Pancreas (tissue), 10 donors: ENCODE results near the gene AFDN. TPM values are rescaled to one million over a fixed set of nuclear protein-coding genes. Genes with fewer than 3 reads are reported as not detected.

Experiments
- ATAC-seq, 4 donors: fragments of 200-7000 bp; cut with Tn5 transposase; one replicate each; pipeline versions ENCODE4 v1.8.0 to v1.9.1; 2020; ENCODE audit warnings: mild to moderate bottlenecking in 4 of 4, moderate library complexity in 4 of 4
- DNase-seq, 6 donors: peaks; one replicate each; pipeline ENCODE4 v3.0.0-alpha.2; 2020
- FAIRE-seq: peaks from 2 replicates; lab custom pipeline; 2012; peaks lifted over from hg19 to GRCh38; lab: Jason Lieb, UNC
- H3K27ac ChIP-seq, 4 donors: fragments of 200-600 bp; sonication (generic); 1 replicate in 3 of 4; 2 replicates in 1 of 4; pipeline versions ENCODE4 v1.5.0 to v1.8.0; 2020
- H3K27me3 ChIP-seq, 4 donors: fragments of 200-600 bp; one replicate each; pipeline ENCODE4 v1.8.0; 2021
- H3K36me3 ChIP-seq, 3 donors: fragments of 200-600 bp; sonication (generic) in 1 of 3; one replicate each; pipeline versions ENCODE4 v1.5.0 to v1.8.0; 2020 to 2021
- H3K4me1 ChIP-seq, 3 donors: fragments of 200-600 bp; one replicate each; pipeline ENCODE4 v1.8.0; 2021
- H3K4me3 ChIP-seq, 4 donors: fragments of 200-600 bp; sonication (generic) in 2 of 4; one replicate each; pipeline versions ENCODE4 v1.5.0 to v1.8.0; 2020 to 2021
- H3K9me3 ChIP-seq, 4 donors: fragments of 200-600 bp; one replicate each; pipeline ENCODE4 v1.8.0; 2021
- WGBS, 2 donors: extraction: QIAGEN DNeasy Blood & Tissue Kit; methylation state at CpG; one replicate each; pipeline ENCODE4 v1.1.7; 2013; 5-methylcytosine and 5-hydroxymethylcytosine counted together
- intact Hi-C, 3 donors: fragments of 100-400 bp; cut with DNase I; formaldehyde crosslinking; loops; one replicate each; pipeline versions ENCODE4 v1.11.1 to v1.14.2; 2022
- polyA plus RNA-seq, 2 donors: library from polyadenylated mRNA; stranded (reverse); fragments of 200-250 nt; gene quantifications; one replicate each; pipeline ENCODE4 v1.2.3, GENCODE V29; 2013
- total RNA-seq, 6 donors: library from RNA; stranded (reverse); fragmentation: NEBNext Ultra II Directional in 4 of 6; extraction: Animal tissue kit (Norgen Biotek cat#: 25700) in 4 of 6; gene quantifications; one replicate each; pipeline versions ENCODE4 v1.2.1 to v1.2.4, GENCODE V29; 2021 to 2023
- TF ChIP-seq, protein P1 (sequence below), 4 donors: fragments of 200-600 bp; sonication (generic) in 3 of 4; IDR thresholded peaks; one replicate each; pipeline versions ENCODE4 v1.5.0 to v1.8.0; 2021; ENCODE audit warnings: antibody characterized with exemption in 4 of 4
- donor health status: healthy with polysubstance abuse.
- donor health status: DM: no; HTN: no; CAD: no; lungs with moderate emphysema.
- donor health status: DM: no; HTN: no; CAD: no.
- donor health status: control.
- donor health status: control.
- donor health status: Bipolar disorder and iron deficiency.
- donor health status: DM: yes; HTN: yes; CAD: no.
- donor health status: DM: no; HTN: no; CAD: no.
- donor health status: DM: no; HTN: no; CAD: no.
- donor health status: DM: yes; HTN: yes; CAD: no.

The AFDN gene
- total and polyA plus RNA-seq, 8 donors = 55.2 to 122 (median 73.3) TPM

GRCh38 chr6:167965592-167966539, 139.2 kb downstream of the AFDN start:
- DNase-seq (no peak), ATAC-seq (peak in 1 of 4 donors; percentile 3), FAIRE-seq (no peak)
- intact Hi-C loops = no loop called here
- H3K9me3 ChIP-seq = no peaks in the 10 kb centered on the region
- TF ChIP-seq, protein P1, sequence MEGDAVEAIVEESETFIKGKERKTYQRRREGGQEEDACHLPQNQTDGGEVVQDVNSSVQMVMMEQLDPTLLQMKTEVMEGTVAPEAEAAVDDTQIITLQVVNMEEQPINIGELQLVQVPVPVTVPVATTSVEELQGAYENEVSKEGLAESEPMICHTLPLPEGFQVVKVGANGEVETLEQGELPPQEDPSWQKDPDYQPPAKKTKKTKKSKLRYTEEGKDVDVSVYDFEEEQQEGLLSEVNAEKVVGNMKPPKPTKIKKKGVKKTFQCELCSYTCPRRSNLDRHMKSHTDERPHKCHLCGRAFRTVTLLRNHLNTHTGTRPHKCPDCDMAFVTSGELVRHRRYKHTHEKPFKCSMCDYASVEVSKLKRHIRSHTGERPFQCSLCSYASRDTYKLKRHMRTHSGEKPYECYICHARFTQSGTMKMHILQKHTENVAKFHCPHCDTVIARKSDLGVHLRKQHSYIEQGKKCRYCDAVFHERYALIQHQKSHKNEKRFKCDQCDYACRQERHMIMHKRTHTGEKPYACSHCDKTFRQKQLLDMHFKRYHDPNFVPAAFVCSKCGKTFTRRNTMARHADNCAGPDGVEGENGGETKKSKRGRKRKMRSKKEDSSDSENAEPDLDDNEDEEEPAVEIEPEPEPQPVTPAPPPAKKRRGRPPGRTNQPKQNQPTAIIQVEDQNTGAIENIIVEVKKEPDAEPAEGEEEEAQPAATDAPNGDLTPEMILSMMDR (IDR thresholded peaks at IDR 0.05) = no peak
- peak overlapping the region in 3 of 4 donors; percentile 36 to 75 (median 65) for H3K27ac ChIP-seq
- H3K36me3 ChIP-seq = peaks cover 0 to 50% (median 11%) of the 10 kb centered on the region in 3 donors
- peaks cover 23 to 37% (median 31%) of the 10 kb centered on the region in 3 donors for H3K4me1 ChIP-seq
- H3K27me3 ChIP-seq = no peaks in the 10 kb centered on the region
- no peak overlapping the region for H3K4me3 ChIP-seq
- WGBS, 2 donors = 72 to 79% methylated on average over 39 of the region's 39 CpGs

GRCh38 chr6:167966540-167966905, 139.8 kb downstream of the AFDN start:
- Histone ChIP-seq H3K9me3 (no peaks in the 10 kb centered on the region), H3K4me3 (no peak overlapping the region), H3K36me3 (peaks cover 0 to 51% (median 11%) of the 10 kb centered on the region in 3 donors), H3K4me1 (peaks cover 16 to 31% (median 26%) of the 10 kb centered on the region in 3 donors), H3K27me3 (no peaks in the 10 kb centered on the region), H3K27ac (peak overlapping the region in 2 of 4 donors; percentile 36 to 75)
- DNase-seq (no peak), ATAC-seq (no peak), FAIRE-seq (no peak)
- TF ChIP-seq, protein P1 (IDR thresholded peaks at IDR 0.05) = no peak
- intact Hi-C loops = no loop called here
- WGBS, 2 donors = 85 to 87% methylated on average over 8 of the region's 8 CpGs

DNA sequence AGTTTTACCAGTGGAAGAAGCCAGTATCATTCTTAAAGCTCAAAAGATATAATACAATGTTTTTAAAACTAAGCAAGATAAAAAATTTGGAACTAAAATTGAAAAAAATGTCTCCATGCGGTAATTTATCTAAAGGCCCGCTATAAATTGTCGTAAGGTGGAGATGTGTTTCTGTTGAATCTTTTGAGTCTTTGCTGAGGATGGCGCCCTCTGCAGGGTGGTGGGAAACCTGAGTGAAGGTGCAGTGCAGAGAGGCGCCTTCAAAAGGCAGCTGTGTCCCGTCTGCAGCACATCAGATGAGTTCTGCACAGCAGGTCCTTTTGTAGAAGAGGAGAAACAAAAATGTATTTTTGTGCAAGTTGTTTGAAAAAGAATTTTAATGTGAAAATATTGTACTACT, 141.4 kb downstream of the AFDN start:
- intact Hi-C loops = no loop called here
- Histone ChIP-seq H3K36me3 (peaks cover 0 to 46% (median 11%) of the 10 kb centered on the region in 3 donors), H3K4me3 (no peak overlapping the region), H3K9me3 (no peaks in the 10 kb centered on the region), H3K27me3 (no peaks in the 10 kb centered on the region), H3K27ac (no peak overlapping the region), H3K4me1 (peaks cover 14 to 25% (median 22%) of the 10 kb centered on the region in 3 donors)
- 69 to 82% methylated on average over 6 of the region's 6 CpGs for WGBS, 2 donors
- ATAC-seq (no peak), FAIRE-seq (no peak), DNase-seq (no peak)
- TF ChIP-seq, protein P1 (IDR thresholded peaks at IDR 0.05) = no peak

DNA sequence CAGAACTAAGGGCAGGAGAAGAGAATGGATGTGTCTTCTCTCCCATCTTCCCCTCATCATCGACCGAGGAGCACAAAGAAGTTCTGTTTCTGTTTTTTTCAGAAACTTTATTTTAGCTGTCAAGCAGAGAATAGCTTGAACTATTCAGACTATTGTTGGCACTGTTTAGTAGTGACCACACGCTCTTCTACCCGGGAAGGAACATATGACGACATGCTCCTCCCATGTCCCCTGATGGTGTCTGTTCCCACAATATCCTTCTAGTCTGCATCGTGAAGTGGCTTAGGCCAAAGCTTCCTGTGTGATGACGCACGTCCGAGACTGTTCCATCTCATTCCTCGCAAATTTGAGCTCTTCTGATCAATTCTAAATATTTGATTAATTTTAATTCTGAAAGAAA, 143.5 kb downstream of the AFDN start:
- TF ChIP-seq, protein P1 (IDR thresholded peaks at IDR 0.05) = no peak
- Histone ChIP-seq H3K4me1 (peaks cover 5 to 9% (median 8%) of the 10 kb centered on the region in 3 donors), H3K4me3 (no peak overlapping the region), H3K27ac (no peak overlapping the region), H3K27me3 (no peaks in the 10 kb centered on the region), H3K36me3 (peaks cover 0 to 46% (median 11%) of the 10 kb centered on the region in 3 donors), H3K9me3 (no peaks in the 10 kb centered on the region)
- DNase-seq (no peak), ATAC-seq (no peak), FAIRE-seq (no peak)
- WGBS, 2 donors = 85 to 87% methylated on average over 10 of the region's 10 CpGs
- intact Hi-C loops = no loop called here
